WTC11 (cell line): Measurements from ENCODE around the gene RCE1.

Experiments
- CBFB ChIP-seq: sonication (generic); formaldehyde crosslinking; IDR thresholded peaks from 2 replicates; pipeline ENCODE4 v1.8.1; 2022; ENCODE audit warnings: mild to moderate bottlenecking, low read depth, missing genetic modification reagents
- CREB1 ChIP-seq: sonication (generic); formaldehyde crosslinking; IDR thresholded peaks from 2 replicates; pipeline ENCODE4 v1.8.0; 2023; ENCODE audit warnings: mild to moderate bottlenecking, missing genetic modification reagents
- IRF2 ChIP-seq: sonication (generic); formaldehyde crosslinking; IDR thresholded peaks from 2 replicates; pipeline ENCODE4 v1.8.0; 2022; ENCODE audit warnings: low read depth, missing genetic modification reagents, borderline replicate concordance
- TEAD4 ChIP-seq: sonication (generic); formaldehyde crosslinking; IDR thresholded peaks from 2 replicates; pipeline ENCODE4 v1.8.0; 2022; ENCODE audit warnings: mild to moderate bottlenecking, missing genetic modification reagents
- ZNF317 ChIP-seq: sonication (generic); formaldehyde crosslinking; IDR thresholded peaks from 2 replicates; pipeline ENCODE4 v1.8.1; 2023; ENCODE audit warnings: low read depth, mild to moderate bottlenecking, moderate library complexity, missing genetic modification reagents, borderline replicate concordance
- TF ChIP-seq, protein P1 (sequence below): fragments of 200-600 bp; IDR thresholded peaks from 2 replicates; pipeline ENCODE4 v1.8.0; 2022; ENCODE audit warnings: antibody characterized with exemption

DNA sequence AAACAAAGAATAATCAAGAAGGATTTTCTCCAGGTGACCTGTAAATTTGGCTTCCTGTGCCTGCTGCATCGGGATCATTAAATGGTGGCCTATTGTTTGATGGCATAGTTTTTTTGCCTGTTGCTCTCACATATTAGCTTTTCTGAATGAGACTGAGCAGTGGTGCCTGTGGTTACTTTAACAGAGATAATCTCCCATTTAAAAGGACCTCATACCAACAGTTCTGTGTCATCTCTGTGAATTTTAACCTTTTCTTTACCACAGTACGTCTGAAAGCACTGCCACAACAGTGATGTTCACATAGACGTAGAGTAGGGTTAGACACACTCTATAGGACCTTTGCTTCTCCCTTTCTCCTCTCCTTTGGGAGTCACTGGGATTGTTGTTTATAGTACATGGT is 22.9 kb upstream of the RCE1 start:
- TF ChIP-seq CREB1 (CRISPR knock-in tag), result no peak
- TF ChIP-seq, protein P1, sequence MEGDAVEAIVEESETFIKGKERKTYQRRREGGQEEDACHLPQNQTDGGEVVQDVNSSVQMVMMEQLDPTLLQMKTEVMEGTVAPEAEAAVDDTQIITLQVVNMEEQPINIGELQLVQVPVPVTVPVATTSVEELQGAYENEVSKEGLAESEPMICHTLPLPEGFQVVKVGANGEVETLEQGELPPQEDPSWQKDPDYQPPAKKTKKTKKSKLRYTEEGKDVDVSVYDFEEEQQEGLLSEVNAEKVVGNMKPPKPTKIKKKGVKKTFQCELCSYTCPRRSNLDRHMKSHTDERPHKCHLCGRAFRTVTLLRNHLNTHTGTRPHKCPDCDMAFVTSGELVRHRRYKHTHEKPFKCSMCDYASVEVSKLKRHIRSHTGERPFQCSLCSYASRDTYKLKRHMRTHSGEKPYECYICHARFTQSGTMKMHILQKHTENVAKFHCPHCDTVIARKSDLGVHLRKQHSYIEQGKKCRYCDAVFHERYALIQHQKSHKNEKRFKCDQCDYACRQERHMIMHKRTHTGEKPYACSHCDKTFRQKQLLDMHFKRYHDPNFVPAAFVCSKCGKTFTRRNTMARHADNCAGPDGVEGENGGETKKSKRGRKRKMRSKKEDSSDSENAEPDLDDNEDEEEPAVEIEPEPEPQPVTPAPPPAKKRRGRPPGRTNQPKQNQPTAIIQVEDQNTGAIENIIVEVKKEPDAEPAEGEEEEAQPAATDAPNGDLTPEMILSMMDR, result no peak
- TF ChIP-seq CBFB (CRISPR knock-in tag), result no peak
- TF ChIP-seq IRF2 (CRISPR knock-in tag), result no peak
- TF ChIP-seq ZNF317, result no peak
- no peak for TF ChIP-seq TEAD4 (CRISPR knock-in tag)
